NCI-H82 (cell line): ENCODE results near the gene THSD7B.

Experiments used
- DNase-seq: peaks from one replicate; lab custom pipeline; 2025; lab: John Stamatoyannopoulos, UW

The THSD7B gene

GRCh38 chr2:137700681-137701080 is 935.3 kb downstream of the THSD7B start:
- no peak for DNase-seq

- no peak for DNase-seq
These were observed 940.0 kb downstream of the THSD7B start for GRCh38 chr2:137705296-137705695.

DNA sequence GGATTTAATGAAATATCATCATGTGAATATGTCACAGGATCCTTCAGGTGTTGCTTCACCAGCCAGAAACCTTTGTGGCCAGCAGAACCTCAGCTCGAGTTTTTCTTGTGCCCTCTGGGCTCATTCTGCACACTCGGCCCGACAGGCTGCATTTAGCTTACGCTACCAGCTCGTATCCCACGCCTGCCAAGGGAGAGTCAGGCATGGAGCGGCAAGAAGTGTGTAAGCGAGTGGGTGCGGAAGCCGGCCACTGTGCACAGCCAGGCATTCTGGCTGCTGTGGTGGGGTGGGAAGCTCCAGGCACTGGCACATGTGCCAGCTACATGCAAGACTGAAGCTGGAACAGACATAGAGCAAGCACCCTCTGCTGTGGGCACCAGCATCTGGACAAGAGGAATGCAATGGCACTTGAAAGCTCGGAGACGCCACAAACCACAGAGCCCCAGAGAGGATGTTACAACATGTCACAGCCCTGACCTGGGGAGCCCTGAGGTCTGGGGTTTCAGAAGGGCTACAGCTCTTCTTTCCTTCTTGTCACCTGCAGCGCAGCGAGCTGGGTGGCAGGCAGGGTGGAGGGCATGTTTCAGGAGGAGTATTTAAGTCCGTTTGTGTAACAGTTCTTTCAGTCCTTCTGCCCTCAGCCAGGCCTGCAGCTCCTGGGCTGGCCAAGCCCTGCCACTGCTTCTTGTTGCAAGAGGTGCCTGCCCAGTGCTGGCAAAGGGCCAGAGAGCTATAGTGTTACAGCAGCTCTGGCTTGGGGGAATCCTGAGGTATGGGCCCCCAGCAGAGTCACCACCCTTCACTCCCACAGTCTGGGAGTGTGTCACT is 941.7 kb downstream of the THSD7B start:
- DNase-seq: no peak

DNA sequence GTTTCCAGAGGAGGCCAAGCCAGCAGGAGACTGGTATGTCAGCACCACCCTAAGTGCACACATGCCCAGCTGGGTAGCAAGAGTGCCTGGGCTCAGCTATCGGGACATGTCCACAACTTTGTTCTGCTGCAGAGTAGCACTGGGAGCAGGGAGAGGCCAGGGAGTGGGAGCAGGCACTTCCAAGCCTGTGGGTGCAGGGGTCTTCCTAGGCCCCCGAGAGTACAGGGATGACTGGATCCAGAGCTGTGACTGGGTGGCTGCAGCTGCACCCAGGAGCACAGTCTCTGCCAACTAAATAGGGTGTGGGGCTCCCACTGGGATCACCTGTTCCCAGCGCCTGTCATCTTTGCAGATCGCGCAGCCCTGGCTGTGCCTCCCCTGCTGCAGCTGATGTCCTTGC is 943.0 kb downstream of the THSD7B start:
- no peak for DNase-seq

DNA sequence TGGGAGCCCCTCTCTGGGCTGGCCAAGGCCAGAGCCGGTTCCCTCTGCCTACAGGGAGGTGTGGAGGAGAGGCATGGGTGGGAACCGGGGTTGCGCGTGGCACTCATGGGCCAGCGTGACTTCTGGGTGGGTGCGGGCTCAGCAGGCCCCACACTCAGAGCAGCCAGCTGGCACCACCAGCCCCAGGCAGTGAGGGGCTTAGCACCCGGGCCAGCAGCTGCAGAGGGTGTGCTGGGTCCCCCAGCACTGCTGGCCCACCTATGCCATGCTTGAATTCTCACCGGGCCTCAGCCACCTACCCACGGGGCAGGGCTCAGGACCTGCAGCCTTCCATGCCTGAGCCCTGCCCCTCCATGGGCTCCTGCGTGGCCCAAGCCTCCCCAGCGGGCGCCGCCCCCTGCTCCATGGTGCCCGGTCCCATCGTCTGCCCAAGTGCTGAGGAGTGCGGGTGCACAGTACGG is 950.4 kb downstream of the THSD7B start:
- DNase-seq: no peak

- DNase-seq: no peak
These were observed 953.4 kb downstream of the THSD7B start for GRCh38 chr2:137718786-137719185.

GRCh38 chr2:137721733-137722132 is 956.4 kb downstream of the THSD7B start:
- no peak for DNase-seq

DNA sequence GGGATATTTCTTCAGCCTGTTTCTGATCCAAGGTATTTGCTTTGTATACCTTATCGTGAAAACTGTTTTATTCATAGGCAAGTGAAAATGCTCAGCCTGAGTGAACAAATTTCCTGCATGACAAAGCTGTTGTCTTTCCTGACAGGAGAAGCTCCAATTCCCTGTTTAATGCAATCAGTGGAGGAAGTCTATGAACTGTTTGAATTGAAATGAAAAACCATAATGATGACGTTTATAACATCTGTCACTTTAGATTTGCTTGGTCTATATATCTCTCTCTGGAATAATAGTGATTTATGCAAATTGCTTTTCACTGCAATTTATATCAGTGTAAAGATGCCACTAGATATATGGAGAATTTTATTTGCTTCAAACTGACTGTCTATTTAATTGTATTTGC is 959.6 kb downstream of the THSD7B start:
- no peak for DNase-seq
